ENCODE measurements around the gene RPS3. TPM values are rescaled to one million over a fixed set of nuclear protein-coding genes. Genes with fewer than 3 reads are reported as not detected.

RPS3 gene
- polyA plus RNA-seq, 1 experiment, result 3,250 TPM

DNA sequence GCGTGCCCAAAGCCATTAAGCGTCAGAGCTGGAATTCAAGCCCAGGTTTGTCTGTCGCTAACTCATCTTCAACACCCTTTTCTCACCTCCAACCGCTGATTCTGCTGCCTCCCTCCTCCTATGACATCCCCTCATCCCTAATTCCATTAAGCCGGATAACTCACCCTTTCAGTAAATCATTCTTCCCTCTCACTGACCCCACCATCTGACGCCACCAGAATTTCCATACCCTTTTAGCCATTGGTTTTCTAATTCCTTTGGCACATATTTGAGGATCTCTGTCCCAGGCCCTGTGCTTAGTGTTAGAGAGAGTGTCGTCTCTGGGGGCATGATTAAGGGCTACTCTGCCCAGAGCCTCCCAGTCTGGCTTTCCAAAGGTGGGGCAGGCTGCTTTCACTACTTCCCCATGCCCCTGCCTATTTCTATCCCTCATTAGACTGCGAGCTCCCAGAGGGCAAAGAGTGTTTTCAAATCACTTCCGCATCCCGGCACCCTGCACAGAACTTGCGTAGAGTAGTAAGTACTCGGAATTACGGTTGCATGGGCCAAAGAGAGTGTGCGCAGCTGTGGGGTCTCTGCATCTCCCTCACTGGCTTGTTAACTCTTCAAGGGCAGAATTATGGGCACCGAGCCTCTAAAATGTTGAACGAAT lies 29.8 kb downstream of the RPS3 start:
- DNase-seq (ENCODE audit: low read depth, low spot score), result no peak
- H3K9me3 ChIP-seq (ENCODE audit: control insufficient read depth, insufficient read depth, low read length), result peaks cover 14% of the 10 kb centered on the region
- H3K4me3 ChIP-seq (ENCODE audit: low read depth, low read length), result no peak overlapping the region
- H3K27me3 ChIP-seq (ENCODE audit: control insufficient read depth, insufficient read depth, low read length), result peaks cover 52% of the 10 kb centered on the region
- TF ChIP-seq, protein P1, sequence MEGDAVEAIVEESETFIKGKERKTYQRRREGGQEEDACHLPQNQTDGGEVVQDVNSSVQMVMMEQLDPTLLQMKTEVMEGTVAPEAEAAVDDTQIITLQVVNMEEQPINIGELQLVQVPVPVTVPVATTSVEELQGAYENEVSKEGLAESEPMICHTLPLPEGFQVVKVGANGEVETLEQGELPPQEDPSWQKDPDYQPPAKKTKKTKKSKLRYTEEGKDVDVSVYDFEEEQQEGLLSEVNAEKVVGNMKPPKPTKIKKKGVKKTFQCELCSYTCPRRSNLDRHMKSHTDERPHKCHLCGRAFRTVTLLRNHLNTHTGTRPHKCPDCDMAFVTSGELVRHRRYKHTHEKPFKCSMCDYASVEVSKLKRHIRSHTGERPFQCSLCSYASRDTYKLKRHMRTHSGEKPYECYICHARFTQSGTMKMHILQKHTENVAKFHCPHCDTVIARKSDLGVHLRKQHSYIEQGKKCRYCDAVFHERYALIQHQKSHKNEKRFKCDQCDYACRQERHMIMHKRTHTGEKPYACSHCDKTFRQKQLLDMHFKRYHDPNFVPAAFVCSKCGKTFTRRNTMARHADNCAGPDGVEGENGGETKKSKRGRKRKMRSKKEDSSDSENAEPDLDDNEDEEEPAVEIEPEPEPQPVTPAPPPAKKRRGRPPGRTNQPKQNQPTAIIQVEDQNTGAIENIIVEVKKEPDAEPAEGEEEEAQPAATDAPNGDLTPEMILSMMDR (IDR thresholded peaks at IDR 0.05; ENCODE audit: low read depth, low read length), result no peak
- ChIA-PET CTCF (interaction anchor here (0.7 to 1.1 kb wide), 2 partner anchors 41 to 104 kb away, joined by 3 read pairs; no protein-coding TSS in a partner anchor), POLR2A (no interaction called here)
- no peak overlapping the region for H3K27ac ChIP-seq (ENCODE audit: low read depth, low read length)

DNA sequence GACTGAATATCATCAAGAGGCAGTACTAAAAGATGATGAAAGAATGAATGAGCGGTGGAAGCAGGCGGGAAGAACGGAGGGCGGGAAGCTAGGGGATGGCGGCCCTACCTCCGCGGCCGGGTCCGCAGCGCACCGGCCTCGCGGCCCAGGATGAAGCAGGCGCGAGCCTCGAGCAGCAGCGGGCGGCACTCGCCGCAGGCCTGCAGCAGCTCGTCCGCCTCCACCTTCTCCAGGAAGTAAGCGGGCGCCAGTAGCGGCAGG lies 30.3 kb downstream of the RPS3 start:
- H3K9me3 ChIP-seq (ENCODE audit: control insufficient read depth, insufficient read depth, low read length), result peaks cover 14% of the 10 kb centered on the region
- no peak overlapping the region for H3K27ac ChIP-seq (ENCODE audit: low read depth, low read length)
- H3K27me3 ChIP-seq (ENCODE audit: control insufficient read depth, insufficient read depth, low read length), result peaks cover 53% of the 10 kb centered on the region
- no peak for DNase-seq (ENCODE audit: low read depth, low spot score)
- TF ChIP-seq, protein P1 (IDR thresholded peaks at IDR 0.05; ENCODE audit: low read depth, low read length), result no peak
- ChIA-PET CTCF (no interaction called here), POLR2A (no interaction called here)
- H3K4me3 ChIP-seq (ENCODE audit: low read depth, low read length), result no peak overlapping the region

DNA sequence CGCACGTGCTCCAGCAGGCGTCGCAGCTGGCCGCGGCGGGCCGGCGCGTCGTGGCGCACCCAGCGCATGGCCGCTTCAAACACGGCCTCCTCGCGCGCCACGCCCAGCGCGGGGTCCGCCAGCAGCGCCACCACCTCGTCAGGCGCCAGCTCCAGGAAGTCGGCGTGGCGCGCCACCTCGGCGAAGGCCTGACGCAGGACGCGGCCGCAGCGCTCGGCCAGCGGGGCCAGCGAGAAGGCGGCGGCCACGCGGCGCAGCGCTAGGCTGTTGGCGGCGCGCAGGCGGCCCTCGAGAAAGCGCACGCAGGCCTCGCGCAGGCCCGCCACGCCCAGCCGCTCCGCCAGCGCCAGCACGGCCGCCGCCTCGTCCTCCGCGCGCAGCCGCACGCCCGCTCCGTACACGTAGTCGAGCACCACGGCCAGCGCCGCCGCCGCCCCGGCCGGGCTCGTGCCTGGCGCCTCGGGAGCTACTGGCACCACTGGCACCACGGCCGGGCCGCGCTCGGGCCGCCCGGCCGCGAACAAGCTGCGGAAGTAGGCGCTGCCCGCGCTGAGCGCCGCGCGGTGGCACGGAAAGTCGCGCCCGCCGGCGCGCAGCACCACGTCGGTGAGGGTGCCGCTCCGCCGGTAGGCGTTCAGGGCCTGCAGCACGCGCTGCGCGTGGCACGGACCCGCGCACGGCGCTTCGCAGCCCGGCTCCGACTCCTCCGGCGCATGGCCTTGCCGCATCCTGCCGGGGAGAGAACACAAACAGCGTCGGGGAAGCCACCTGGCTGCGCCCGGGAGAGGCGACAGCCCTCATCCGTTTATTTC lies 30.8 kb downstream of the RPS3 start:
- ChIA-PET POLR2A (no interaction called here), CTCF (no interaction called here)
- TF ChIP-seq, protein P1 (IDR thresholded peaks at IDR 0.05; ENCODE audit: low read depth, low read length), result no peak
- Histone ChIP-seq H3K4me3 (ENCODE audit: low read depth, low read length) (peak overlapping the region; percentile 44), H3K9me3 (ENCODE audit: control insufficient read depth, insufficient read depth, low read length) (peaks cover 14% of the 10 kb centered on the region), H3K27me3 (ENCODE audit: control insufficient read depth, insufficient read depth, low read length) (peaks cover 56% of the 10 kb centered on the region), H3K27ac (ENCODE audit: low read depth, low read length) (no peak overlapping the region)
- no peak for DNase-seq (ENCODE audit: low read depth, low spot score)

DNA sequence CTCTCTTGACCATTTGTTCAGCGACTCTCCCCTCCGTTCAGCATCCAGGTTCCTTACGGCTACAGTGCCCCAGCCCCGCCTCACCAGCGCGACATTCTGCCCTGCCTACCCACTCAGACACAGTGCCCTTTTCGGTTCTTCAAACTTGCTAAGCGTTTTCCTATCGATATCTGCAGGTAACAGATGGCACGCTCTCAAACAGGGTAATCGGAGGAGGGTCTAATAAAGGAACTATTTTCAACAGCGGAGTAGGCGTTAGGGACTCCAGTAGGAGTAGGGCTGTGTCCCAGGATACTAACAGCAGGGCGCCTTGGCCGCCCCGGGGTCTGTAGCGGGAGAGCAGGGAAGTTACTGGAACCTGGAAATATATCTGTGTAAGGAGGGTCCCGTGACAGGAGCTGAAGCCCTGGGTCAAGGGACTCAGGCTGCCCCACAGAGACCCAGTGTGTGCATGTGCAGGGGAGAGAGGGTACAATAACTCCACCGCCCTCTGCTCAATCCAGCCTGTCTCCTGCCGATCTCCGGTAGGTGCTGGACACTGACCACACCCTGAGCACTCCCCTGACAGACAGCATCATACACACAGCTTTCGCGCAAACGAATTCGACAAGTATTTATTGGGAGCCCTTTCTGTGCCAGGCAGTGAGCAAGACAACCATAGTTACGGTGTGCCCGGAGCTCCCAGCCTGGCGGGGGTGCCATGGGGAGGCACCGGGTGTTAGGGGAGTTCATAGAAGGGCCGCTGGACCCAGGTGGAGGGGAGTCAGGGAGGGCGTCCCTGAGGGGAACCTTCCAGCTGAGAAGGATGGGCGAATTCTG lies 31.6 kb downstream of the RPS3 start:
- peaks cover 56% of the 10 kb centered on the region for H3K27me3 ChIP-seq (ENCODE audit: control insufficient read depth, insufficient read depth, low read length)
- no peak overlapping the region for H3K27ac ChIP-seq (ENCODE audit: low read depth, low read length)
- CTCF ChIA-PET, result interaction anchor here (1.0 to 1.2 kb wide), 2 partner anchors 15 to 23 kb away, joined by 3 to 6 read pairs; no protein-coding TSS in a partner anchor
- peak overlapping the region; percentile 44 for H3K4me3 ChIP-seq (ENCODE audit: low read depth, low read length)
- H3K9me3 ChIP-seq (ENCODE audit: control insufficient read depth, insufficient read depth, low read length), result peaks cover 14% of the 10 kb centered on the region
- TF ChIP-seq, protein P1 (IDR thresholded peaks at IDR 0.05; ENCODE audit: low read depth, low read length), result no peak
- POLR2A ChIA-PET, result no interaction called here
- no peak for DNase-seq (ENCODE audit: low read depth, low spot score)
